Parathyroid adenoma (tissue), 2 donors: ENCODE measurements around the gene CCDC141.
"Not testable (repeated sequence)": the region's sequence is repeated elsewhere in the genome, so short reads cannot be mapped to it uniquely, and the experiment has no call there.

Source experiments
- H2AFZ ChIP-seq: fragments of 300-600 bp; sonication (generic); one replicate; pipeline ENCODE4 v1.7.0; 2017; ENCODE audit warnings: antibody characterized with exemption, mild to moderate bottlenecking
- H3K27ac ChIP-seq: fragments of 300-600 bp; sonication (generic); one replicate; pipeline ENCODE4 v1.7.0; 2017
- H3K27me3 ChIP-seq: fragments of 300-600 bp; sonication (generic); one replicate; pipeline ENCODE4 v1.7.0; 2017; ENCODE audit warnings: low read length; ENCODE audit not compliant: control insufficient read depth, insufficient read depth
- H3K36me3 ChIP-seq: fragments of 300-600 bp; sonication (generic); one replicate; pipeline ENCODE4 v1.7.0; 2017; ENCODE audit warnings: low read length; ENCODE audit not compliant: control insufficient read depth, insufficient read depth
- H3K4me1 ChIP-seq: fragments of 300-600 bp; sonication (generic); one replicate; pipeline ENCODE4 v1.7.0; 2017; ENCODE audit warnings: control low read depth
- H3K4me2 ChIP-seq: fragments of 300-600 bp; sonication (generic); one replicate; pipeline ENCODE4 v1.7.0; 2017; ENCODE audit warnings: low read length
- H3K4me3 ChIP-seq: fragments of 300-600 bp; sonication (generic); one replicate; pipeline ENCODE4 v1.7.0; 2017; ENCODE audit warnings: low read depth, low read length
- H3K79me2 ChIP-seq: fragments of 300-600 bp; sonication (generic); one replicate; pipeline ENCODE4 v1.7.0; 2017; ENCODE audit warnings: control low read depth
- H3K9ac ChIP-seq: fragments of 300-600 bp; sonication (generic); one replicate; pipeline ENCODE4 v1.7.0; 2017; ENCODE audit warnings: mild to moderate bottlenecking
- H3K9me3 ChIP-seq: fragments of 300-600 bp; sonication (generic); one replicate; pipeline ENCODE4 v1.7.0; 2017; ENCODE audit warnings: low read length; ENCODE audit not compliant: control insufficient read depth
- TF ChIP-seq, protein P1 (sequence below): fragments of 300-600 bp; sonication (generic); IDR thresholded peaks from one replicate; pipeline ENCODE4 v1.7.0; 2017; ENCODE audit warnings: antibody characterized with exemption, mild to moderate bottlenecking
- donor health status: primary hyperparathyroidism.

Gene CCDC141

DNA sequence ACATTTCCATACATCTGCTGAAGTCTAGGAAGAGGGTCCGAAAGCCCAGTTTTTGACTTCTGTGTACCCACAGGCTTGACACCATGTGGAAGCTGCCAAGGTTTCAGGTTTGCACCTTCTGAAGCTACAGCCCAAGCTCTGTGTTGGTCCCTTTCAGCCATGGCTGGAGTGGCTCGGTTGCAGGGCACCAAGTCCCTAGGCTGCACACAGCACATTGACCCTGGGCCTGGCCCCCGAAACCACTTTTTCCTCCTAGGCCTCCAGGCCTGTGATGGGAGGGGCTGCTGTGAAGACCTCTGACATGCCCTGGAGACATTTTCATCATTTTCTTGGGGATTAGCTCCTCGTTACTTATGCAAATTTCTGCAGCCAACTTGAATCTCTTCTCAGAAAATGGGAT, 55.7 kb downstream of the CCDC141 start:
- no peak overlapping the region for H3K4me3 ChIP-seq
- no peaks in the 10 kb centered on the region for H3K4me1 ChIP-seq
- H3K9me3 ChIP-seq, result no peaks in the 10 kb centered on the region
- H3K4me2 ChIP-seq, result no peak overlapping the region
- TF ChIP-seq, protein P1, sequence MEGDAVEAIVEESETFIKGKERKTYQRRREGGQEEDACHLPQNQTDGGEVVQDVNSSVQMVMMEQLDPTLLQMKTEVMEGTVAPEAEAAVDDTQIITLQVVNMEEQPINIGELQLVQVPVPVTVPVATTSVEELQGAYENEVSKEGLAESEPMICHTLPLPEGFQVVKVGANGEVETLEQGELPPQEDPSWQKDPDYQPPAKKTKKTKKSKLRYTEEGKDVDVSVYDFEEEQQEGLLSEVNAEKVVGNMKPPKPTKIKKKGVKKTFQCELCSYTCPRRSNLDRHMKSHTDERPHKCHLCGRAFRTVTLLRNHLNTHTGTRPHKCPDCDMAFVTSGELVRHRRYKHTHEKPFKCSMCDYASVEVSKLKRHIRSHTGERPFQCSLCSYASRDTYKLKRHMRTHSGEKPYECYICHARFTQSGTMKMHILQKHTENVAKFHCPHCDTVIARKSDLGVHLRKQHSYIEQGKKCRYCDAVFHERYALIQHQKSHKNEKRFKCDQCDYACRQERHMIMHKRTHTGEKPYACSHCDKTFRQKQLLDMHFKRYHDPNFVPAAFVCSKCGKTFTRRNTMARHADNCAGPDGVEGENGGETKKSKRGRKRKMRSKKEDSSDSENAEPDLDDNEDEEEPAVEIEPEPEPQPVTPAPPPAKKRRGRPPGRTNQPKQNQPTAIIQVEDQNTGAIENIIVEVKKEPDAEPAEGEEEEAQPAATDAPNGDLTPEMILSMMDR, result no peak
- no peaks in the 10 kb centered on the region for H3K79me2 ChIP-seq
- H3K27ac ChIP-seq, result no peak overlapping the region
- no peak overlapping the region for H3K9ac ChIP-seq
- H3K27me3 ChIP-seq, result no peaks in the 10 kb centered on the region
- no peaks in the 10 kb centered on the region for H3K36me3 ChIP-seq
- no peak overlapping the region for H2AFZ ChIP-seq

DNA sequence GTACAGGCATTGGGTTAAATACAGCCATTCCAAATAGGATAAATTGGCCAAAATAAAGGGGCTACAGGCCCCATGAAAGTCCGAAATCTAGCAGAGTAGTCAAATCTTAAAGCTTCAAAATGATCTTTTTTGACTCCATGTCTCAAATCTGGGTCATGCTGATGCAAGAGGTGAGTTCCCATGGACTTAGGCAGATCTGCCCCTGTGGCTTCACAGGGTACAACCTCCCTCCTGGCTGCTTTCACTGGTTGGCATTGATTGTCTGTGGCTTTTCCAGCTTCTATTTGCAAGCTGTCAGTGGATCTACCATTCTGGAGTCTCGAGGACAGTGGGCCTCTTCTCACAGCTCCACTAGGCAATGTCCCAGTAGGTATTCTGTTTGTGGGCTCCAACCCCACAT, 56.1 kb downstream of the CCDC141 start:
- no peaks in the 10 kb centered on the region for H3K36me3 ChIP-seq
- no peaks in the 10 kb centered on the region for H3K79me2 ChIP-seq
- H3K9me3 ChIP-seq, result no peaks in the 10 kb centered on the region
- H3K27me3 ChIP-seq, result no peaks in the 10 kb centered on the region
- TF ChIP-seq, protein P1, result no peak
- no peak overlapping the region for H3K9ac ChIP-seq
- no peak overlapping the region for H3K27ac ChIP-seq
- no peak overlapping the region for H2AFZ ChIP-seq
- no peak overlapping the region for H3K4me2 ChIP-seq
- H3K4me3 ChIP-seq, result no peak overlapping the region
- H3K4me1 ChIP-seq, result no peaks in the 10 kb centered on the region

DNA sequence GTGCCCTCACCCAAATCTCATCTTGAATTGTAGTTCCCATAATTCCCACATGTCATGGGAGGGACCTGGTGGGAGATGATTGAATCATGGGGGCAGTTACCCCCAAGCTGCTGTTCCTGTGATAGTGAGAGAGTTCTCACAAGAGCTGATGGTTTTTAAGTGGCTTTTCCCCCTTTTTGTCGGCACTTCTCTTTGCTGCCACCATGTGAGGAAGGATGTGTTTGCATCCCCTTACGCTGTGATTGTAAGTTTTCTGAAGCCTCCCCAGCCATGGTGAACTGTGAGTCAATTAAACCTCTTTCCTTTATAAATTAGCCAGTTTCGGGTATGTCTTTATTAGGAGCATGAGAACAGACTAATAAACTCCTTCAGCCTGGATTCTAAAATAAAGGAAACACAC, 57.2 kb downstream of the CCDC141 start:
- not testable (repeated sequence) for H3K27ac ChIP-seq, H3K27me3 ChIP-seq, H3K9ac ChIP-seq, H3K79me2 ChIP-seq, H3K36me3 ChIP-seq, H2AFZ ChIP-seq, H3K9me3 ChIP-seq, H3K4me2 ChIP-seq, H3K4me1 ChIP-seq, H3K4me3 ChIP-seq

DNA sequence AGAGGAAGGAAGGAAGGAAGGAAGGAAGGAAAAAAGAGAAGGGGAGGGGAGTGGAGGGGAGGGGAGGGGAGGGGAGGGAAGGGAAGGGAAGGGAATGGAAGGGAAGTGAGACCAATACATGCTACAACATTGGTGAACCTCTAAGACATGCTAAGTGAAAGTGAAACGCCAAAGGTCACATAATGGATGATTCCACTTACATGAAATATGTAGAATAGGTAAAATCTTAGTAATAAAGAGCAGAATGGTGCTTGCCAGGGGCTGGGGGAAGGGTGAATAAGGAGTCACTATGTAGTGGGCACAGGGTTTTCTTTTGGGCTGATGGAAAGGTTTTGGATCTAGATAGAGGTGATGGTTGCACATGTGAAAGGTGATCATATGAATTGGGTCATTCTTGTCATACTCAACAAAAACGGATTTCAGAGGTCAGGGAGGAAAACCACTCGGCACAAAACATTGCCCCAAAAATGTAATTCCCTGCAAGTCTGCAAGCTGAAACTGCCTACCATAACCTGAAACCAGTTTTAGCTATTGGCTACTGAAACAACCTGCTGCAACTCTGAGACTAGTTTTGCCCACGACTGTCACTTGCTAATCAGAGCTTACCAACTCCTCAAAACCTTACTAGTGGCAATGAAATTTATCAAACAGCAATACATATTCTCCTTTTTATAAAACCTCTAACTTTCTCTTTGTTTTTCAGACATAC, 59.2 kb downstream of the CCDC141 start:
- TF ChIP-seq, protein P1, result no peak
- H3K9ac ChIP-seq, result no peak overlapping the region

DNA sequence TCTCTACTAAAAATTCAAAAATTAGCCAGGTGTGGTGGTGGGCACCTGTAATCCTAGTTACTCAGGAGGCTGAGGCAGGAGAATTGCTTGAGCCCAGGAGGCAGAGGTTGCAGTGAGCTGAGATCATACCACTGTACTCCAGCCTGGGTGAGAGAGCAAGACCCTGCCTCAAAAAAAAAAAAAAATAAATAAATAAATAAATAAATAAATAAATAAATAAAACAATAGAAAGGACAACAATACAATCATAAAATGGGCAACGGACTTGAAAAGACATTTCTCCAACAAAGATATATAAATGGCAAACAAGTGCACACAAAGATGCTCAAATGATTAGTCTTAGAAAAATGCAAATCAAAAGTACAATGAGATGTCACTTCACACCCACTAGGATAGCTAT, 60.5 kb downstream of the CCDC141 start:
- H3K4me1 ChIP-seq, H3K4me2 ChIP-seq, H3K4me3 ChIP-seq, H3K27ac ChIP-seq, H3K9me3 ChIP-seq, H3K36me3 ChIP-seq, H3K79me2 ChIP-seq, H3K27me3 ChIP-seq, H2AFZ ChIP-seq, H3K9ac ChIP-seq: not testable (repeated sequence)

More for the DNA sequence above, 59.2 kb downstream of the CCDC141 start:
- no peaks in the 10 kb centered on the region for H3K79me2 ChIP-seq
- no peak overlapping the region for H3K27ac ChIP-seq
- no peaks in the 10 kb centered on the region for H3K27me3 ChIP-seq
- no peak overlapping the region for H3K4me3 ChIP-seq
- H3K4me2 ChIP-seq, result no peak overlapping the region
- no peaks in the 10 kb centered on the region for H3K36me3 ChIP-seq
- no peaks in the 10 kb centered on the region for H3K9me3 ChIP-seq
- no peak overlapping the region for H2AFZ ChIP-seq
- H3K4me1 ChIP-seq, result no peaks in the 10 kb centered on the region

DNA sequence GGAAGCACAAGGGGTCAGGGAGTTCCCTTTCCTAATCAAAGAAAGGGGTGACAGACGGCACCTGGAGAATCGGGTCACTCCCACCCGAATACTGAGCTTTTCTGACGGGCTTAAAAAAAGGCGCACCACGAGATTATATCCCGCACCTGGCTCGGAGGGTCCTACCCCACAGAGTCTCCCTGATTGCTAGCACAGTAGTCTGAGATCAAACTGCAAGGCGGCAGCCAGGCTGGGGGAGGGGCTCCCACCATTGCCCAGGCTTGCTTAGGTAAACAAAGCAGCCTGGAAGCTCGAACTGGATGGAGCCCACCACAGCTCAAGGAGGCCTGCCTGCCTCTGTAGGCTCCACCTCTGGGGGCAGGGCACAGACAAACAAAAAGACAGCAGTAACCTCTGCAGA, 67.3 kb downstream of the CCDC141 start:
- not testable (repeated sequence) for H3K79me2 ChIP-seq, H3K4me1 ChIP-seq, H3K4me3 ChIP-seq, H3K27me3 ChIP-seq, H2AFZ ChIP-seq, H3K27ac ChIP-seq, H3K9ac ChIP-seq, H3K36me3 ChIP-seq, H3K4me2 ChIP-seq, H3K9me3 ChIP-seq
